WTC11 (cell line): ENCODE data around the gene PROP1.
"Not testable (repeated sequence)": the region's sequence is repeated elsewhere in the genome, so short reads cannot be mapped to it uniquely, and the experiment has no call there.

ENCODE experiments used
- CREB1 ChIP-seq: sonication (generic); formaldehyde crosslinking; IDR thresholded peaks from 2 replicates; pipeline ENCODE4 v1.8.0; 2023; ENCODE audit warnings: mild to moderate bottlenecking, missing genetic modification reagents
- KAT7 ChIP-seq: sonication (generic); formaldehyde crosslinking; IDR thresholded peaks from 2 replicates; pipeline ENCODE4 v1.8.1; 2023; ENCODE audit warnings: missing genetic modification reagents, mild to moderate bottlenecking, borderline replicate concordance
- ZNF232 ChIP-seq: sonication (generic); formaldehyde crosslinking; IDR thresholded peaks from 2 replicates; pipeline ENCODE4 v1.8.0; 2022; ENCODE audit warnings: mild to moderate bottlenecking, missing genetic modification reagents
- TF ChIP-seq, protein P1 (sequence below): fragments of 200-600 bp; IDR thresholded peaks from 2 replicates; pipeline ENCODE4 v1.8.0; 2022; ENCODE audit warnings: antibody characterized with exemption
- TF ChIP-seq, protein P2 (sequence below): sonication (generic); formaldehyde crosslinking; IDR thresholded peaks from 2 replicates; pipeline ENCODE4 v1.8.0; 2022; ENCODE audit warnings: mild to moderate bottlenecking, missing genetic modification reagents
- TF ChIP-seq, protein P3 (sequence below): sonication (generic); formaldehyde crosslinking; IDR thresholded peaks from 2 replicates; pipeline ENCODE4 v1.8.1; 2023; ENCODE audit warnings: mild to moderate bottlenecking, missing genetic modification reagents, moderate library complexity
- TF ChIP-seq, protein P4 (sequence below): sonication (generic); formaldehyde crosslinking; IDR thresholded peaks from 2 replicates; pipeline ENCODE4 v1.8.1; 2023; ENCODE audit warnings: mild to moderate bottlenecking, missing genetic modification reagents, borderline replicate concordance
- TF ChIP-seq, protein P5 (sequence below): sonication (generic); formaldehyde crosslinking; IDR thresholded peaks from 2 replicates; pipeline ENCODE4 v1.8.1; 2023; ENCODE audit warnings: mild to moderate bottlenecking, moderate library complexity, missing genetic modification reagents
- TF ChIP-seq, protein P6 (sequence below): sonication (generic); formaldehyde crosslinking; IDR thresholded peaks from 2 replicates; pipeline ENCODE4 v1.8.0; 2023; ENCODE audit warnings: mild to moderate bottlenecking, missing genetic modification reagents
- TF ChIP-seq, protein P7 (sequence below): sonication (generic); formaldehyde crosslinking; IDR thresholded peaks from 2 replicates; pipeline ENCODE4 v1.8.1; 2022; ENCODE audit warnings: missing genetic modification reagents, borderline replicate concordance

DNA sequence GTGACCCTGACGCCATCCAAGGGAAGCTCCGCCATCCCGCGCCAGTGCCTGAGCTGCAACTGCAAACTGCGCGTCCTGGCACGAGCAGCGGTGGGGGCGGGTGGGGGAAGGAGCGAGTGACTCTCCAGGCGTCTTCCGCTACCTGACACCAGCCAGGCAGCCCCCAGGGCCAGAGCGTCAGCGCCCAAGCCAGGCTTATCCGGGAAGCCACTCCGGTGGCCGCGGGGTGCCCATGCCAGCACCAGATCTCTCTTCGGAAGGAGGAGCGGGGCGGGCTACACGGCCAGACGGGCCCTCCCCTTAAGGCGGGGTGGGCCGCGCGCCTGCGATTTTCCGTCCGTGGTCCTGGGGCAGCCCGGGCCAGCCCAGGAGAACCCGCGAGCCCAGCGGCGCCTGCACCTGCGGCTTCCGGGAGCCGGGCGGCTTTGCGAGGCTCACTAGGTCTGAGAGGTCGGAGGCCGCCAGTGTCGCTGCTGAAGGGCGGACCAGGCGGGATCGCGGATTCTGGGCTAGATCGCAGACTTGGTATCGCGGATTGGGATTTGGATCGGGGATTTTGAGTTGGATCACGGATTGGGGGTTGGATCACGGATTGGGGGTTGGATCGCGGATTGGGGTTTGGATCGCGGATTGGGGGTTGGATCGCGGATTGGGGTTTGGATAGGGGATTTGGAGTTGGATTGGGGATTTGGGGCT is 10.6 kb upstream of the PROP1 start:
- TF ChIP-seq, protein P1, sequence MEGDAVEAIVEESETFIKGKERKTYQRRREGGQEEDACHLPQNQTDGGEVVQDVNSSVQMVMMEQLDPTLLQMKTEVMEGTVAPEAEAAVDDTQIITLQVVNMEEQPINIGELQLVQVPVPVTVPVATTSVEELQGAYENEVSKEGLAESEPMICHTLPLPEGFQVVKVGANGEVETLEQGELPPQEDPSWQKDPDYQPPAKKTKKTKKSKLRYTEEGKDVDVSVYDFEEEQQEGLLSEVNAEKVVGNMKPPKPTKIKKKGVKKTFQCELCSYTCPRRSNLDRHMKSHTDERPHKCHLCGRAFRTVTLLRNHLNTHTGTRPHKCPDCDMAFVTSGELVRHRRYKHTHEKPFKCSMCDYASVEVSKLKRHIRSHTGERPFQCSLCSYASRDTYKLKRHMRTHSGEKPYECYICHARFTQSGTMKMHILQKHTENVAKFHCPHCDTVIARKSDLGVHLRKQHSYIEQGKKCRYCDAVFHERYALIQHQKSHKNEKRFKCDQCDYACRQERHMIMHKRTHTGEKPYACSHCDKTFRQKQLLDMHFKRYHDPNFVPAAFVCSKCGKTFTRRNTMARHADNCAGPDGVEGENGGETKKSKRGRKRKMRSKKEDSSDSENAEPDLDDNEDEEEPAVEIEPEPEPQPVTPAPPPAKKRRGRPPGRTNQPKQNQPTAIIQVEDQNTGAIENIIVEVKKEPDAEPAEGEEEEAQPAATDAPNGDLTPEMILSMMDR, result not testable (repeated sequence)
- TF ChIP-seq, protein P2, sequence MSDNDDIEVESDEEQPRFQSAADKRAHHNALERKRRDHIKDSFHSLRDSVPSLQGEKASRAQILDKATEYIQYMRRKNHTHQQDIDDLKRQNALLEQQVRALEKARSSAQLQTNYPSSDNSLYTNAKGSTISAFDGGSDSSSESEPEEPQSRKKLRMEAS (CRISPR knock-in tag), result not testable (repeated sequence)
- TF ChIP-seq KAT7; ZNF232 (CRISPR knock-in tag); CREB1 (CRISPR knock-in tag): not testable (repeated sequence)
- TF ChIP-seq, protein P3, sequence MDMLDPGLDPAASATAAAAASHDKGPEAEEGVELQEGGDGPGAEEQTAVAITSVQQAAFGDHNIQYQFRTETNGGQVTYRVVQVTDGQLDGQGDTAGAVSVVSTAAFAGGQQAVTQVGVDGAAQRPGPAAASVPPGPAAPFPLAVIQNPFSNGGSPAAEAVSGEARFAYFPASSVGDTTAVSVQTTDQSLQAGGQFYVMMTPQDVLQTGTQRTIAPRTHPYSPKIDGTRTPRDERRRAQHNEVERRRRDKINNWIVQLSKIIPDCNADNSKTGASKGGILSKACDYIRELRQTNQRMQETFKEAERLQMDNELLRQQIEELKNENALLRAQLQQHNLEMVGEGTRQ (CRISPR knock-in tag), result not testable (repeated sequence)
- TF ChIP-seq, protein P4, sequence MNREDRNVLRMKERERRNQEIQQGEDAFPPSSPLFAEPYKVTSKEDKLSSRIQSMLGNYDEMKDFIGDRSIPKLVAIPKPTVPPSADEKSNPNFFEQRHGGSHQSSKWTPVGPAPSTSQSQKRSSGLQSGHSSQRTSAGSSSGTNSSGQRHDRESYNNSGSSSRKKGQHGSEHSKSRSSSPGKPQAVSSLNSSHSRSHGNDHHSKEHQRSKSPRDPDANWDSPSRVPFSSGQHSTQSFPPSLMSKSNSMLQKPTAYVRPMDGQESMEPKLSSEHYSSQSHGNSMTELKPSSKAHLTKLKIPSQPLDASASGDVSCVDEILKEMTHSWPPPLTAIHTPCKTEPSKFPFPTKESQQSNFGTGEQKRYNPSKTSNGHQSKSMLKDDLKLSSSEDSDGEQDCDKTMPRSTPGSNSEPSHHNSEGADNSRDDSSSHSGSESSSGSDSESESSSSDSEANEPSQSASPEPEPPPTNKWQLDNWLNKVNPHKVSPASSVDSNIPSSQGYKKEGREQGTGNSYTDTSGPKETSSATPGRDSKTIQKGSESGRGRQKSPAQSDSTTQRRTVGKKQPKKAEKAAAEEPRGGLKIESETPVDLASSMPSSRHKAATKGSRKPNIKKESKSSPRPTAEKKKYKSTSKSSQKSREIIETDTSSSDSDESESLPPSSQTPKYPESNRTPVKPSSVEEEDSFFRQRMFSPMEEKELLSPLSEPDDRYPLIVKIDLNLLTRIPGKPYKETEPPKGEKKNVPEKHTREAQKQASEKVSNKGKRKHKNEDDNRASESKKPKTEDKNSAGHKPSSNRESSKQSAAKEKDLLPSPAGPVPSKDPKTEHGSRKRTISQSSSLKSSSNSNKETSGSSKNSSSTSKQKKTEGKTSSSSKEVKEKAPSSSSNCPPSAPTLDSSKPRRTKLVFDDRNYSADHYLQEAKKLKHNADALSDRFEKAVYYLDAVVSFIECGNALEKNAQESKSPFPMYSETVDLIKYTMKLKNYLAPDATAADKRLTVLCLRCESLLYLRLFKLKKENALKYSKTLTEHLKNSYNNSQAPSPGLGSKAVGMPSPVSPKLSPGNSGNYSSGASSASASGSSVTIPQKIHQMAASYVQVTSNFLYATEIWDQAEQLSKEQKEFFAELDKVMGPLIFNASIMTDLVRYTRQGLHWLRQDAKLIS (CRISPR knock-in tag), result not testable (repeated sequence)
- TF ChIP-seq, protein P5, sequence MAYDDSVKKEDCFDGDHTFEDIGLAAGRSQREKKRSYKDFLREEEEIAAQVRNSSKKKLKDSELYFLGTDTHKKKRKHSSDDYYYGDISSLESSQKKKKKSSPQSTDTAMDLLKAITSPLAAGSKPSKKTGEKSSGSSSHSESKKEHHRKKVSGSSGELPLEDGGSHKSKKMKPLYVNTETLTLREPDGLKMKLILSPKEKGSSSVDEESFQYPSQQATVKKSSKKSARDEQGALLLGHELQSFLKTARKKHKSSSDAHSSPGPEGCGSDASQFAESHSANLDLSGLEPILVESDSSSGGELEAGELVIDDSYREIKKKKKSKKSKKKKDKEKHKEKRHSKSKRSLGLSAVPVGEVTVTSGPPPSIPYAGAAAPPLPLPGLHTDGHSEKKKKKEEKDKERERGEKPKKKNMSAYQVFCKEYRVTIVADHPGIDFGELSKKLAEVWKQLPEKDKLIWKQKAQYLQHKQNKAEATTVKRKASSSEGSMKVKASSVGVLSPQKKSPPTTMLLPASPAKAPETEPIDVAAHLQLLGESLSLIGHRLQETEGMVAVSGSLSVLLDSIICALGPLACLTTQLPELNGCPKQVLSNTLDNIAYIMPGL (CRISPR knock-in tag), result not testable (repeated sequence)
- TF ChIP-seq, protein P6, sequence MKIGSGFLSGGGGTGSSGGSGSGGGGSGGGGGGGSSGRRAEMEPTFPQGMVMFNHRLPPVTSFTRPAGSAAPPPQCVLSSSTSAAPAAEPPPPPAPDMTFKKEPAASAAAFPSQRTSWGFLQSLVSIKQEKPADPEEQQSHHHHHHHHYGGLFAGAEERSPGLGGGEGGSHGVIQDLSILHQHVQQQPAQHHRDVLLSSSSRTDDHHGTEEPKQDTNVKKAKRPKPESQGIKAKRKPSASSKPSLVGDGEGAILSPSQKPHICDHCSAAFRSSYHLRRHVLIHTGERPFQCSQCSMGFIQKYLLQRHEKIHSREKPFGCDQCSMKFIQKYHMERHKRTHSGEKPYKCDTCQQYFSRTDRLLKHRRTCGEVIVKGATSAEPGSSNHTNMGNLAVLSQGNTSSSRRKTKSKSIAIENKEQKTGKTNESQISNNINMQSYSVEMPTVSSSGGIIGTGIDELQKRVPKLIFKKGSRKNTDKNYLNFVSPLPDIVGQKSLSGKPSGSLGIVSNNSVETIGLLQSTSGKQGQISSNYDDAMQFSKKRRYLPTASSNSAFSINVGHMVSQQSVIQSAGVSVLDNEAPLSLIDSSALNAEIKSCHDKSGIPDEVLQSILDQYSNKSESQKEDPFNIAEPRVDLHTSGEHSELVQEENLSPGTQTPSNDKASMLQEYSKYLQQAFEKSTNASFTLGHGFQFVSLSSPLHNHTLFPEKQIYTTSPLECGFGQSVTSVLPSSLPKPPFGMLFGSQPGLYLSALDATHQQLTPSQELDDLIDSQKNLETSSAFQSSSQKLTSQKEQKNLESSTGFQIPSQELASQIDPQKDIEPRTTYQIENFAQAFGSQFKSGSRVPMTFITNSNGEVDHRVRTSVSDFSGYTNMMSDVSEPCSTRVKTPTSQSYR, result not testable (repeated sequence)
- TF ChIP-seq, protein P7, sequence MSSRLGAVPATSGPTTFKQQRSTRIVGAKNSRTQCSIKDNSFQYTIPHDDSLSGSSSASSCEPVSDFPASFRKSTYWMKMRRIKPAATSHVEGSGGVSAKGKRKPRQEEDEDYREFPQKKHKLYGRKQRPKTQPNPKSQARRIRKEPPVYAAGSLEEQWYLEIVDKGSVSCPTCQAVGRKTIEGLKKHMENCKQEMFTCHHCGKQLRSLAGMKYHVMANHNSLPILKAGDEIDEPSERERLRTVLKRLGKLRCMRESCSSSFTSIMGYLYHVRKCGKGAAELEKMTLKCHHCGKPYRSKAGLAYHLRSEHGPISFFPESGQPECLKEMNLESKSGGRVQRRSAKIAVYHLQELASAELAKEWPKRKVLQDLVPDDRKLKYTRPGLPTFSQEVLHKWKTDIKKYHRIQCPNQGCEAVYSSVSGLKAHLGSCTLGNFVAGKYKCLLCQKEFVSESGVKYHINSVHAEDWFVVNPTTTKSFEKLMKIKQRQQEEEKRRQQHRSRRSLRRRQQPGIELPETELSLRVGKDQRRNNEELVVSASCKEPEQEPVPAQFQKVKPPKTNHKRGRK, result not testable (repeated sequence)
